GM18517 (cell line): Measurements from ENCODE around the gene NDUFS3.
"Not testable (repeated sequence)": the region's sequence is repeated elsewhere in the genome, so short reads cannot be mapped to it uniquely, and the experiment has no call there.

Source experiments
- ATAC-seq: cut with Tn5 transposase; IDR thresholded peaks from one replicate; pipeline ENCODE4 v1.9.1; 2021; ENCODE audit warnings: mild to moderate bottlenecking, moderate library complexity; ENCODE audit not compliant: unreplicated experiment

NDUFS3 gene

DNA sequence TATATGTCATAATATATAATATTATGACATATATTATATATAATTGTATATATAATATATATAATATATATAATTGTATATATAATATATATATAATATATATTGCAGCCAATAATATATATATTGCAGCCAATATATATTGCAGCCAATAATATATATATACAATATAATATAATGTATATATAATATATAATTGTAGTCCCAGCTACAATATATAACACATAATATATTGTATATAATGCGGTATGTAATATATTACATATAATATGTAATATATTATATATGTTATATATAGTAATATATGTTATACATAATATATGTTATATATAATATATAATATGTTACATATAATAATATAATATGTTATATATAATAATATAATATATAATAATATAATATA, 20.2 kb upstream of the NDUFS3 start:
- ATAC-seq = no peak

GRCh38 chr11:47560426-47560825, 18.4 kb upstream of the NDUFS3 start:
- ATAC-seq = no peak

GRCh38 chr11:47562393-47562792, 16.5 kb upstream of the NDUFS3 start:
- ATAC-seq = not testable (repeated sequence)

GRCh38 chr11:47564366-47564765, 14.5 kb upstream of the NDUFS3 start:
- ATAC-seq = not testable (repeated sequence)

DNA sequence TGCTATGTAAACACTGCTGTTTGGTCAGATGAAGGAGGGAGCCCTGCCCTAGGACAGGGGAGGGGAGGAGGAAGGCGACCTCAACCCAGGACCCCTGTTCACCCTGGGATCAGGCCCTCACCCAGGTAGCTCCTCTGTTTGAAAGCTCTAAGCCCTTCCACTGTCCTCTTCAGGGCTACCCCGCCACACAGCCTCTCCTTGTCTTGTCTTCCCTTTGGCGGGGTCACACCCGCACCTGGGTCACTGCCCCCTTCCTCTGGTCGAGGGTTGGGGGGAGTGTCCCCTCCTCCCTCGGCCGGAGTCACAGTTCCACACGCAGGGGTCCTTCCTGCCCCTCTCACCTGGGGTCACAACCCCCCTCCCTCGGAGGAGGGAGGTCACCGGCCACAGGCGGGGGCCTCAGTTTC, 13.9 kb upstream of the NDUFS3 start:
- peak; percentile 15 for ATAC-seq

- ATAC-seq = peak; percentile 64
These were observed 13.3 kb upstream of the NDUFS3 start, which contains the start of gene PTPMT1 for GRCh38 chr11:47565340-47566148. Gene PTPMT1 (plus strand): TSS chr11:47565599. CDS start chr11:47565623, 24 bp downstream.

- ATAC-seq = no peak
These were observed 12.7 kb upstream of the NDUFS3 start for GRCh38 chr11:47566149-47566698.

DNA sequence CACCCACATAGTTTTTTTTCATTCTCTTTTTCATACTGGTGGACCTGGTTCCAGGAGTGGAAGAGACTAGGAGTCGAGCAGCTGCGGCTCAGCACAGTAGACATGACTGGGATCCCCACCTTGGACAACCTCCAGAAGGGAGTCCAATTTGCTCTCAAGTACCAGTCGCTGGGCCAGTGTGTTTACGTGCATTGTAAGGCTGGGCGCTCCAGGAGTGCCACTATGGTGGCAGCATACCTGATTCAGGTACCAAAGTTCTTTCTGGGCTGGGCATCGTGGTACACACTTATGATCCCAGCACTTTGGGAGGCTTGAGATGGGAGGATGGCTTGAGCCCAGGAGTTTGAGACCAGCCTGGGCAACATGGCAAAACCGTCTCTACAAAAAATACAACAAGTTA, 9.2 kb upstream of the NDUFS3 start:
- no peak for ATAC-seq

DNA sequence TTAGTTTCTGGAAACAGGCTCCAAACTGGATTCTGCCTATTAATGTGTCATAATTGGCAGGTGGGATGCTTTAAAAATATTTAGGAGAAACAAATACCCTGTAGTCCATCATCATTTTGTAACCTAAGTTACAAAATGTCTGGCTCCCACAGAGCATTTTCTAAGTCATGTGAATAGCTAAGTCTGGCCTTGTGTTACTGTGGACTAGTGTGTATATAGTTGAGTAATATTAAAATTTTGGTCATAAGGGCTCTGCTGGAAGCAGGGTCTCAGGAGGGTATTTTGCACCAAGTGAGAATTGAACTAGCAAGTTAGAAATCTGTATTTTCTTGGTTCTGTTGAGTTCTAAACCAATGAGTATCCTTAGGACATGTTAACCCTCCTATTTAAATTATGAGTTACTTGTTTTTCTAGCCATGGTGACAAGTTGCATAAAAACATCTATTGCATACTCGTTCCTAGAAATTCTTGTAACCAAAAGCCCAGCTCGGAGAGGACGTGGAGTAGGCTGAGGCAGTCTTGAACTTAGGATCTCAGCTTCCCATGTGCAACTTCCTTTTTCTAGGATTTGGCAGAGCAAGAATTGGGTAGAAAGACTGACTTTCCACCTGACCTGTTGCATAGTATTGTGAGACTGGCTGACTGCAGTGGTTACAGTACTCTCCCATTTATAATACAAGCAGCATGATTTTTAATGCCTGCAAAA, 8.1 kb upstream of the NDUFS3 start:
- no peak for ATAC-seq

DNA sequence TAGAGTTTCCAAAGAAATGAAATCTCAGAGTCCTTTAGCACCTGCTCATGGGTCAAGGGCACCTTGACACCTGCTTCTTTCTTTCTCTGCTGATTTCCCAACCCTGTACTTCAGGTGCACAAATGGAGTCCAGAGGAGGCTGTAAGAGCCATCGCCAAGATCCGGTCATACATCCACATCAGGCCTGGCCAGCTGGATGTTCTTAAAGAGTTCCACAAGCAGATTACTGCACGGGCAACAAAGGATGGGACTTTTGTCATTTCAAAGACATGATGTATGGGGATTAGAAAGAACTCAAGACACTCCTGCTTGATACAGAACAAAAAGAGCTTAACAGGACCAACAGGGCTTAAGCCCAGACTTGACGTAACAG, 7.5 kb upstream of the NDUFS3 start:
- no peak for ATAC-seq

DNA sequence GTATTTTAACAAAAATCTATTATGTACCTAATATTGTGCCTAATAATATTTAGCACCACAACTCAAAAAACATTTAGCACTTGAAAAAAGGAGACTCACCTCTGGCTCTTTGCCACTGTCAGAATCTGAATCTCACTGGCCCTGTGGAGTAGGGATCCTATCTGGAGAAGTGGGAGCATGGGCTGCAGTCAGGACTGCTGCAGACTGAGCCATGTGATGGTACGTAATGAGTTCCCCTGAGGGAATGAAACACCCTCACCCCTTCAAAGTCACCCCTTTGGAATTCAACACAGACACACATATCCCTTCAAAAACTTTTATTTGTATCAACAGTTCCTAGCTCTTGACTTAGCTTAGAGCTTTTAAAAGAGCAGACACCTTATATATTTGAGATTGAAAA, 7.0 kb upstream of the NDUFS3 start:
- no peak for ATAC-seq

DNA sequence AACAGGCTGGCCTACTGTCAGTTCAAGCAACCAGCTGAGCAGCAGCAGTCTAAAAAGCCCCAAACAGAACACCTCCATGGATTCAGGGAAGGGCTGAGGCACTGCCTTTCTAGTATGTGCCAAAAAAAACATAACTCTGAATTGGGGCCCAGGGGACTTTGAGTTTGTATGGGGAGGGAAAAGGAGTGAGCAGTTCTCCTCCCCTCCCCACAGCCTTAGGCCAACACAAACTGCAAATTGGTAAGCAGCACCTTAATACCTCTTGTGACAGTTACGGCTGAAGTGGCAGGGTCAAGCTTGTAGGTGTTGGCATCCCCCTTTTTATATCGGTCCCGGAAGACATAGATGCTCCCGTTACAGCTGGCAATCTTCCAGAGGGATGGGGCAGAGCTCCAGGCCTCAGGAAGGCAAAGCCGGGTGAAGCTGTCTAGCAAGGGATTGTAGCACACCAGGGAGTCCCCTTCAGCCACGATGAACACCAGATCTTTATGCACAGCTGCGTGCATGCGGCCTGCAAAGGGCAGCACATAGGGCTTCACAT, 6.1 kb upstream of the NDUFS3 start:
- ATAC-seq = no peak

DNA sequence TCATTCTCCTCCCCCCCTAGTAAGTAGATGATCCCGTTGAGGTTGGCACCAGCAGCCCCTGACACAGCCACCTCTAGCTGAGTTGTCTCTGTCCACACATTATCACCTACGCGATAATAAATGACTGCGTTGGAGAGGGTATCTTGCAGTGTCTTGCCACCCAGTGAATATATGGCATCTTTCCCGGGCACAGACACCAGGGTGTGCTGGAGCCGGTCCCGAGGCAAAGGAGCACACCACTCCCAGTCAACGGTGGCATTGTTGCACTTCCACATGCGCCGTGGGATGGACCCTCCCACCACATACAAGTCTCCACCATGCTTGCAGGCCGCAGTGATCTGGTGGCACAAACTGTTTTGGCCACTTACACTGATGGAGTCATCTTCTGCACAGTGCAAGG, 5.6 kb upstream of the NDUFS3 start:
- no peak for ATAC-seq

DNA sequence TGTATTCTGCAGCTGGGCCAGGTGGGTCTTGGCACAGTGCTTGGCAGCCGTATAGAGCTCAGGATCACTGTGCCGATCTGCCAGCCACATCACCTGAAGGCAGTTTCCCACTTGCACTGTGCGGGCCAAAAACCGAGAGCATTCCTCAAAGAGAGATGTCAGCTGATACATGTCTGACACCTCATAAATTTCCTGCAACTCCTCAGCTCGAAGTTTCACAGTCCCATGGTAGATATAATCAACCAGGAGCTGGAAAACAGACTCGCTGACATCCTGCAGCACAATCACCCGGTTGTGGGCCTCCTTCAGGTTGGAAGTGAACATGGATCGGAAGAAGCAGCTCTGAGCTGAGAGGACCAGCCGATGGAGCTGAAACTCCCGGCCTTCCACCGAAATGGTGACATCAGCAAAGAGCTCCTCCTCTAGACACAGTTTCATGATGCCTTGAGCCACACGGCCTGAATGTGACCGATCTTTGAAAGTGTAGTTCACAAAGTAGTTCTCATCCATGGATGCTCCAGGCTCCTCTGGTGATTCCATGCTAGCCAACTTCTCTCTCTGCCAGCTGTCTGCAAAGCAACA, 1.3 kb upstream of the NDUFS3 start:
- no peak for ATAC-seq

- no peak for ATAC-seq
These were observed 5.0 kb downstream of the NDUFS3 start for GRCh38 chr11:47583844-47584243.

DNA sequence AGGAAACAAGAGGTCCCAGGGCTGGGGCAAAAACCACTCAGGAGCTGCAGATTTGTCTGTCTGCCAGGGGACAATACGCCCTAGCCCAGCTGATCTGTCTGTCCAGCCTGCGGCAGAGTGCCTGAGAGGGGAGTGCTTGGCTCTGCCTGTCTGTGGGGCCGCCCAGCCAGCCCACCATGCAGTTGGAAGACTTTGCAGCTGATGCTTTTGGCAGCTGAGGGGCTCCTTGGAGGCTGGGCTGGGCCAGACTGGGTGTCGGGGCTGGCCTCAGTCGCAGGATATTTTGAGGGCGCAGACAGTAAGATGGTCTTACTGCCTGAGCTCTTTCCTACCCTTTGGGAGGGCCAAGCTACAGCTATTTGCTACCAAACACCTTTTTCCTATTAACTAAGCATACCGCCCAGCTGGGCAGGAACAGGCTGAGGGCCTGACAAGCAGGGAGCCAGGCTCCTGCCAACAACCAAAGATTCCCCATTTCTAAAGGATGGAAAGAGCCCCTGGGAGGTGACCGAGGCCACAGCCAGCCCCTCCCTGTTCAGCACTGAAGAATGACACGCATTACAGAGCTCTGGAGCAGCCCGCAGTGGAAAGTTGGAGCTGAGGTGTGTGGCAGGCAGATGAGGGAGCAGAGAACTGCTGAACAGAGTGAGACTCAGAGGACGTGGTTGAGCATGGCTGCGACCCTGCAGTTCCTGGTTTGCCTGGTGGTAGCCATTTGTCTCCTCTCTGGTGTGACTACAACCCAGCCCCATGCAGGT, 7.4 kb downstream of the NDUFS3 start, which contains the start of gene FAM180B:
Gene FAM180B, plus strand, starts transcription at position 581 of the 758 bp plus-strand sequence. Its CDS starts 91 bp downstream, at position 672.
- no peak for ATAC-seq

GRCh38 chr11:47587039-47587716, 8.3 kb downstream of the NDUFS3 start:
- no peak for ATAC-seq

GRCh38 chr11:47587723-47588326, 9.0 kb downstream of the NDUFS3 start:
- ATAC-seq = no peak

DNA sequence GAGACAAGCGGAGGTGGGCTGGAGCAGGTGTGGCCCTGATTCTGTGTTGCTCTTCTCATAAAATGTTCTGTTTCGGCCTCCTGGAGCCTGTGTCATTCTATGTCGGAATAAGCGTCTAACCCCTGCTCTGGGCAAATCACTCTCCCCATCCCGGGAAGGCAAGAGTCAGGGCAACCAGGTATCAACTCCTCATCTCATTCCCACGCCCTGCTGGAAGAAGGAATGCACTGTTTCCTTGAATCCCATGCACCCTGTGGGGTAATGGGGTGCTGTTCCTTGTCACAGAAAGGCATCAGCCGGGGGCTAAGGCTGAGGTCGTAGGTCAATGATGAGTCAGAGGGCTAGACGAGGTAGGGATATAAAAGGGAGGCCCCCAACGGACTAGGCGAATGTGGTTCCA, 10.2 kb downstream of the NDUFS3 start:
- ATAC-seq = no peak

GRCh38 chr11:47589584-47589976, 10.7 kb downstream of the NDUFS3 start:
- no peak for ATAC-seq
